ENCODE results near the gene NOVA2.

NOVA2 gene

GRCh38 chr19:45887200-45887710 is 86.4 kb downstream of the NOVA2 start:
- DNase-seq = no peak

DNA sequence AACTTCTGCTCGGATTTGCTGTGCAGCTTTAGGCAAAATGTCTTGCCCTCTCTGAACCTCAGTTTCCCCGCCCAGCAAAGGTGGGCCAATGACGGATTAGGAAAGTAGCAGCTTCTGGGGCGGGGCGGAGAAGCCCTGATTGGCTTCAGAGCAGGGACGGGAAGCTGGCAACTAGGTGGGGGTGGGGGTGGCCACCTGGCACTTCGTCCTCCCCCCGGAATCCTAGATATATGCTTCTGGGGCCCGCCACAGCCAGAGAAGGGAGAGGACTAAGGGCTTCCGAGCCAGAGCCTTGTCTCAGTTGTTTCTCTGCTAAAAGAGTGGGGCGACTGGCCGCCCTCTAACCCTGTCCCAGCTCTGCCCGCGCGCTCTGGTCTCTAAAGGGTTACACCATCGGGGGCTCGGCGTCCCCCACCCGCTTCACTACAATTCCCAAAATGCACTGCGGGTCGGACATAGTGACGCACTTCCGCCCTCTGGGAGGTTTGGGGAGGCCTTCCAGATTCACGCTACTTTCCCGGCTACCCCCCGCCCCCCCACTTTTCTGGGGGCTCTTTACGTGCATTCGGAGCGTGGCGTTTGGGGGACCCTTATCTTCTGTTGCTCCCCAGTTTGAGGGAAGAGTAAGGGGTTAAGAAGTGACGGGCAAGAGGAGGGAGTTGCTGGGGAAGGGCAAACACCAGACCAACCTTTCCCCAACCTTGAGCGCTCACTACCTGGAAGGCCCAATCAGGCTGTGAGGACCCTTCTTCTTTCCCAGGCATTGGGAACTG is 87.1 kb downstream of the NOVA2 start:
- peak; percentile 93 for DNase-seq

DNA sequence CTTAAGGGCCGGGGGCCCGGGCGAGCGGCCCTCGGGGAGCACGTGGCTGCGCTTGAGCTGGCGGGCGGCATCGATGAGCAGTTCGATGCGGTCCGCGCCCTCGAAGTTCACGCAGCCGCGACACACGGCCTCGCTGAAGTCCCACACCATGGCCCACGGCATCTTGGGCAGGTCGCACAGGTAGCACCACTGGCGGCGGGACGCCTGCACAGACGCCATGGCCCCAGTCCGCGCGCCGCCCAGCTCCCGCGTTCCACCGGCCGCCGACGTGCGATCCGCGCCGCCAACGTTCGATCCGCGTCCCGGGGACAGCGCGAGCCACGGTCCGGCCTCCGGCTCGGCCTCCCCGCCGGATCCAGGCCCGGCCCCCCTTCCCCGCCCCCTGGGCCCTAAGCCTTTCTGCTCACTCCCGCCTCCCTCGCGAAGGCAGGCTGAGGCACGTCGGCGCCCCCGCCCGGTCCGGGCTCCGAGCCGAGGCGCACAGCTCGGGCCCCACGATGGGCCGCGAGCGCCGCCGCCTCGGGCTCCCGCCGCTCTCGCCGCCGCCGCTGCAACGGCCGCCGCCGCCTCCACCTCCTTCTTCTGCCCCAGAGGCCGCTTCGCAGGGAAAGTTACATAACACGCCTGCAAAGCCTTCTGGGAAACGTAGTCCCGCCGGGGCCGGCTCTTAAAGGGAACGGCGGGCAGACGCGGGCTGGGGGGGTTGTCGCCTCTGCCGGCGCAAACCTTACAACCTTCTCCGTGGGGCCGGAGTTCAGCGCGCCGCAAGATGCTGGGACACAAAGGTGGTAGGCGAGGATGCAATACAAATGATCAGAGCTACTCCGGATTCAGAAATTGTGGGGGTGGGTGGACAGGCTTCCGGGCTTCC is 87.9 kb downstream of the NOVA2 start, which contains the start of gene IRF2BP1:
IRF2BP1 (minus strand) TSS at position 586 of the 871 bp plus-strand sequence; CDS start at position 219, 367 bp downstream.
- DNase-seq = peak; percentile 92

GRCh38 chr19:45884682-45885555 is 88.7 kb downstream of the NOVA2 start:
- DNase-seq = no peak

DNA sequence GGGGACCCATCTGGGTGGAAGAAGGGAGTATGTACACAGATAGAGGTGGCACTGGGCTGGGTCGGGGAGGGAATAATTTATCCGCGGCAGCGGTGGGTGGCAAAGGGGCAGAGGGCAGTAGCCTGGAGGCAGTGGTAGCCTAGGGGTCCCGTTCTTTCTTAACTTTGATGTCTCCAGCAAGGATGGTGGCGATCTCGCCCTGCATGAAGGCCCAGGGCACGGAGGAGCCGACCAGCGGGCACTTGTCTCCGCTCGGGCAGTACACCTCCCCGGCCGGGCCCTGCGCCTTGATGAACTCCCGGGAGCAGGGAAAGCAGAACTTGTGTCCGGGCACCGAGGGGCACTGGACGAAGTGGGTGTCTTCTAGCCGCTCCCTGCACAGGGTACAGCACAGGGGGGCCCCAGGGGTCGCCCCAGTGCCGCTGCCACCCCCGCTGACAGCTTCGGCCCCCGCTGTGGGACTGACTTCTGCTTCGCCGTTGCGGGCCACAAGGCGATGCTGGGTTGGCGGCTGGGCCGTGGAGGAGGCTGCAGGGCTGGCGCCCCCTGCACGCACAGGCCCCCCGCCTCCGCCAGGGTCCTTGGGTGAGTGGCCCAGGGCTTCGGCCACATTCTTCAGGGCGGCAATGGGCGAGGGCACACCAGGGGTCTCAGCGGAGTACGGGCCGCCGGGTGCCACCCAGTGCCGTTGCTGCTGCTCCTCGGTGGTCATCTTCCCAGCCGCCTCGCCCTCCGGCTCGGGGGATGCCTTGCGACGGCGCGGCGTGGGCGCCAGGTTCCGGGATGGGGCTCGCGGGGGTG is 89.6 kb downstream of the NOVA2 start:
- DNase-seq = no peak

All from CD4-positive, alpha-beta T cell treated with Interleukin-12 subunit alpha and Interleukin-12 subunit beta, for 1 hour (primary cell).